Measurements from ENCODE around the gene DKK2.

Gene DKK2

DNA sequence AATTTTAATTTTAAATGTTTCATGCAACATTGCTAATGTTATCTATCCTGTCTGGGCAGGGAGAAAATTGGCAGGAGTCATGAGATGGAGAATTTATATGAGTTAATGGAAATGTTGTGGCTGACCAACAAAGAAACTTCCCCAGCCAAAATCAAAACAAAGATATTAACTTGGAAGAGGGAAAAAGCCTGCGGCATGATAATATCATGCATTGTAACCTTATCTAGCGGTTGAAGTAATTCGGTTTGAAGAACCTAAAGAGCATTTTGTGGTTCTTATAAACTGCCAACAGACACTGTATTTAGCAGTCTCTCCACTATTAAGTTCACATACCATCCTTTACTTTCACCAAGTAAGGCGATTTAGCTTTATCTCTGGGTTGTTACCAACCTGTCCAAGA lies 42.3 kb downstream of the DKK2 start:
- DNase-seq (ENCODE audit: low read depth): no peak
- H3K4me3 ChIP-seq (ENCODE audit: low read depth, low read length): no peak overlapping the region
- TF ChIP-seq, protein P1, sequence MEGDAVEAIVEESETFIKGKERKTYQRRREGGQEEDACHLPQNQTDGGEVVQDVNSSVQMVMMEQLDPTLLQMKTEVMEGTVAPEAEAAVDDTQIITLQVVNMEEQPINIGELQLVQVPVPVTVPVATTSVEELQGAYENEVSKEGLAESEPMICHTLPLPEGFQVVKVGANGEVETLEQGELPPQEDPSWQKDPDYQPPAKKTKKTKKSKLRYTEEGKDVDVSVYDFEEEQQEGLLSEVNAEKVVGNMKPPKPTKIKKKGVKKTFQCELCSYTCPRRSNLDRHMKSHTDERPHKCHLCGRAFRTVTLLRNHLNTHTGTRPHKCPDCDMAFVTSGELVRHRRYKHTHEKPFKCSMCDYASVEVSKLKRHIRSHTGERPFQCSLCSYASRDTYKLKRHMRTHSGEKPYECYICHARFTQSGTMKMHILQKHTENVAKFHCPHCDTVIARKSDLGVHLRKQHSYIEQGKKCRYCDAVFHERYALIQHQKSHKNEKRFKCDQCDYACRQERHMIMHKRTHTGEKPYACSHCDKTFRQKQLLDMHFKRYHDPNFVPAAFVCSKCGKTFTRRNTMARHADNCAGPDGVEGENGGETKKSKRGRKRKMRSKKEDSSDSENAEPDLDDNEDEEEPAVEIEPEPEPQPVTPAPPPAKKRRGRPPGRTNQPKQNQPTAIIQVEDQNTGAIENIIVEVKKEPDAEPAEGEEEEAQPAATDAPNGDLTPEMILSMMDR (IDR thresholded peaks at IDR 0.05; ENCODE audit: insufficient read depth, low read depth, low read length, missing control alignments): no peak

DNA sequence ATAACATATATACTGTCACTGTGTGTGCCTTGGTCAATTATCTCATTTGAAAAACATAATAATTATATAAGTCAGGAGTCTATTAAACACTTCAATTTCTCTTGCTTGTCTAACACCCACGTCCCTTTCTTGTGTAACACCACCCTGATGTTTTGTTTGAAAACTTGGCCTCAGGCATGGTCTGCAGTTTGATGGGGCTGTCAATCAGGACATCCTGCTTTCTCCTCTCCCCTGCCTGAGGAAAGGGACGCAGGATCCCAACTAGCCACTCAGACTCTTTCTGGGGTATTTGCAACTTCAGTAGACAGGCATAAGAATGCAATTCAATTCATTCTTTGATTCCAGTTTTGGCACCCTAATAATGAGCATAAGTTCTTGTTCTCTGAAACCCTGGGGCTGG lies 48.8 kb downstream of the DKK2 start:
- TF ChIP-seq, protein P1 (IDR thresholded peaks at IDR 0.05; ENCODE audit: insufficient read depth, low read depth, low read length, missing control alignments): no peak
- no peak for DNase-seq (ENCODE audit: low read depth)

DNA sequence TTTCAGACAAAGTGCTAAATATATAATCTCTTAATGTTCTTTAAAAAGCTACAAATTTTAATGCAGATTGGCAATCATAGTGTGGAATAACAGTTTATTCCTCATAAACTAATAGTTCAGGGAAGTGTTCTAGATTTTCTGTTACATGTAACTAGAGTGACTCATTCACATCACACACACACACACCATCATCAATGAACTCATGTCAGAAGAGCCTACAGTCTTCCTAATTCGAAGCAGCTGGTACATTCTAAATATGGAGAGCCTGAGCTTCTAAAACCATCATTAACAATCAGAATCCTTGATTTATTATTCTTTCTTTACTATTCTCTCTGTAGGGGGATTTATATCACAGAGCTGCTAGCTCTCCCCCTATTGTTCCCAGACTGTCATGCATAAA lies 49.6 kb downstream of the DKK2 start:
- no peak overlapping the region for H3K4me3 ChIP-seq (ENCODE audit: low read depth, low read length)
- no peak for DNase-seq (ENCODE audit: low read depth)
- TF ChIP-seq, protein P1 (IDR thresholded peaks at IDR 0.05; ENCODE audit: insufficient read depth, low read depth, low read length, missing control alignments): no peak

More for the DNA sequence above, 48.8 kb downstream of the DKK2 start:
- H3K4me3 ChIP-seq (ENCODE audit: low read depth, low read length): no peak overlapping the region

DNA sequence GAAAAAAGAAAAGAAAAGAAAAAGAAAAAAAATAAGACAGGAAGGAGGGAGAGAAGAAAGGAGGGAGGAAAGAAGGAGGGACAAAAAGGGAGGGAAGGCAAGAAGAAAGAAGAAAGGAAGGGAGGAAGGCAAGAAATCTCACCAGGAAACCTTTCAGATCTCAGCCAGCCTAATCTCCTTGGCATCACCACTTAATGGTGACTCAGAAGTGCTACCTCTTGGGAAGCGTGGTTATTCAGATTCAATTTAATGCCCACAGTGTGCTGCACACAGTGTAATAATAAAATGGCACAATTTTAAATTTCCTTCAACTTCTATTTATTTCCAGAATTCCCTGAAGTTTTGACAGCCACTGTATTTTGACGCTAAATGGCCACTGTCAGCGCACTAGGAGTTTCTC lies 50.3 kb downstream of the DKK2 start:
- no peak for DNase-seq (ENCODE audit: low read depth)

DNA sequence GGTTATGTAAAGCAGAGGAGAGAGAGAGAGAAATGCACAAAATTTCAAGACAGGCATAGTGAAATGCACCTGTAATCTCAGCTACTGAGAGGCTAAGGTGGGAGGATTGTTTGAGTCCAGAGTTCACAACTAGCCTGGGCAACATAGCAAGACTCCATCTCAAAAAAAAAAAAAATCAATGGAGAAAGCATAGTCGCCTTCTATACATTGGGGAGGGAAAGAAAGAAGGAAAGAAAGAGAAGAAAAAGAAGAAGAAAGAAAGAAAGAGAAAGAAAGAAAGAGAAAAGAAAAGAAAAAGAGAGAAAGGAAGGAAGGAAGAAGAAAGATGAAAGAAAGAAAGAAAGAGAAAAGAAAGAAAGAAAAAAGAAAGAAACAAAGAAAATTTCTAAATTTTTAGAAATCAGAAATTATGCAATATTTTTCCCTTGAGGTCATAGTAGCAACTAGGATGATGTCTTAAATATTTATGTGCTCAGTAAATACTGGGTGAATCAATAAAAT lies 53.4 kb downstream of the DKK2 start:
- no peak for DNase-seq (ENCODE audit: low read depth)
- TF ChIP-seq, protein P1 (IDR thresholded peaks at IDR 0.05; ENCODE audit: insufficient read depth, low read depth, low read length, missing control alignments): no peak
- H3K4me3 ChIP-seq (ENCODE audit: low read depth, low read length): no peak overlapping the region

More for the DNA sequence above, 50.3 kb downstream of the DKK2 start:
- no peak overlapping the region for H3K4me3 ChIP-seq (ENCODE audit: low read depth, low read length)
- TF ChIP-seq, protein P1 (IDR thresholded peaks at IDR 0.05; ENCODE audit: insufficient read depth, low read depth, low read length, missing control alignments): no peak

DNA sequence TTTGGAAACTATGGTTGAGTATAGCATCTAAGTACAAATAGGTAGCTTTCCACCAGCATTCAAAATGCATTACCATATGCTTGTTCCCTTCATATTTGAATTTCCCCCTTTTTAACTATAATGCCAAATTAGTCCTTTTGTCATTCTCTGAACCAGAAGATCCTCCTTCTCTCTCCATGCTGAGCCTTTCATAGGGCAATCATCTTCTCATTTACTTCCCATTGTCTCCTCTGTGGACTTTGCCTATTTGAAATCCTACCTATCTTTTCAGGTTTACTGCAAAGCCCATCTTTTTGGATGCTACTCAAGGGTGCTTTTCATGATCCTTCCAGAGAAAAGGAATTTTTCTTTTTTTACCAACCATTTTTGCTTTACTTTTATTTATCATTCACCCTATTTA lies 54.7 kb downstream of the DKK2 start:
- TF ChIP-seq, protein P1 (IDR thresholded peaks at IDR 0.05; ENCODE audit: insufficient read depth, low read depth, low read length, missing control alignments): no peak
- no peak for DNase-seq (ENCODE audit: low read depth)
- H3K4me3 ChIP-seq (ENCODE audit: low read depth, low read length): no peak overlapping the region

DNA sequence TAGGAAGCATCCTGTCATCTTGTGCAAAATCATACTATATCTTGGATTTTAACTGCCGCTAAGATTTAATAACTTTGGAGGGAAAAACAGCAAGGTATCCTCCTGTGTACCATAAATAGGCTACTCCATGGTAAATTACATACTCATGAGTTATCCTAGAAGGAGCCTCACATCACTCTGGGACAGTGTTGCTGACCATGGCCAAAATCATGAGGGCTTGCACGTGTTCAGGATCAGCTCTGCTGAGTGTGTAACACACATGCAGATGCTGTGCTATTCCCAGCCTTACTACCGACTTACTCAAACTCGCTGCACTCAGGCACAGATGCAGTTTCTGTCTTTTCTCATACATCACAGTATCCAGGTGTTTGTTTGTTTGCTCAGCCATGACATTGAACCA lies 56.6 kb downstream of the DKK2 start:
- TF ChIP-seq, protein P1 (IDR thresholded peaks at IDR 0.05; ENCODE audit: insufficient read depth, low read depth, low read length, missing control alignments): no peak
- no peak for DNase-seq (ENCODE audit: low read depth)
- no peak overlapping the region for H3K4me3 ChIP-seq (ENCODE audit: low read depth, low read length)

All from GM12865 (cell line).